H9 (cell line): Measurements from ENCODE around the gene GATD1. TPM values are rescaled to one million over a fixed set of nuclear protein-coding genes. Genes with fewer than 3 reads are reported as not detected.
A peak's percentile ranks its signal among the peaks of the same experiment; 100 is the strongest.

Experiments used
- DNase-seq: peaks from one replicate; pipeline ENCODE4 v3.0.0-alpha.2; 2017
- H2AFZ ChIP-seq: one replicate; pipeline ENCODE4 v1.6.1; 2013; ENCODE audit warnings: mild to moderate bottlenecking, low read length, control low read depth, moderate library complexity
- H2AK5ac ChIP-seq: 2 replicates; pipeline ENCODE4 v1.6.1; 2013; ENCODE audit warnings: low read length, control low read depth, mixed read lengths; ENCODE audit not compliant: insufficient read length
- H2BK120ac ChIP-seq: one replicate; pipeline ENCODE4 v1.6.1; 2013; ENCODE audit warnings: low read depth, mild to moderate bottlenecking, low read length, control low read depth, inconsistent platforms; ENCODE audit not compliant: poor library complexity, severe bottlenecking
- H2BK12ac ChIP-seq: 2 replicates; pipeline ENCODE4 v1.6.1; 2013; ENCODE audit warnings: low read length, control low read depth, mixed read lengths, low read depth; ENCODE audit not compliant: insufficient read length
- H2BK15ac ChIP-seq: 2 replicates; pipeline ENCODE4 v1.6.1; 2013; ENCODE audit warnings: low read depth, low read length, control low read depth
- H2BK20ac ChIP-seq: one replicate; pipeline ENCODE4 v1.6.1; 2013; ENCODE audit warnings: low read depth, mild to moderate bottlenecking, low read length, control low read depth, inconsistent platforms; ENCODE audit not compliant: poor library complexity, severe bottlenecking
- H2BK5ac ChIP-seq: 2 replicates; pipeline ENCODE4 v1.6.1; 2013; ENCODE audit warnings: low read length, control low read depth, mixed read lengths; ENCODE audit not compliant: insufficient read length
- H3K14ac ChIP-seq: 2 replicates; pipeline ENCODE4 v1.6.1; 2013; ENCODE audit warnings: low read length, control low read depth; ENCODE audit not compliant: insufficient read depth
- H3K18ac ChIP-seq: 2 replicates; pipeline ENCODE4 v1.6.1; 2013; ENCODE audit warnings: low read depth, mild to moderate bottlenecking, mixed read lengths, low read length, control low read depth; ENCODE audit not compliant: insufficient read length
- H3K23ac ChIP-seq: 2 replicates; pipeline ENCODE4 v1.6.1; 2013; ENCODE audit warnings: low read length, control low read depth, mixed read lengths, low read depth; ENCODE audit not compliant: insufficient read length
- H3K23me2 ChIP-seq: 2 replicates; pipeline ENCODE4 v1.6.1; 2013; ENCODE audit warnings: low read depth, mild to moderate bottlenecking, mixed read lengths, low read length, control low read depth; ENCODE audit not compliant: insufficient read length, poor library complexity, severe bottlenecking
- H3K27ac ChIP-seq: 2 replicates; pipeline ENCODE4 v1.5.1; 2013; ENCODE audit warnings: low read length, control low read depth, mixed read lengths, low read depth; ENCODE audit not compliant: insufficient read length
- H3K27me3 ChIP-seq: 2 replicates; pipeline ENCODE4 v1.6.1; 2013; ENCODE audit warnings: low read length, control low read depth, inconsistent platforms; ENCODE audit not compliant: insufficient read depth
- H3K4ac ChIP-seq: 2 replicates; pipeline ENCODE4 v1.6.1; 2013; ENCODE audit warnings: low read depth, mild to moderate bottlenecking, control low read depth, inconsistent platforms, low read length, moderate library complexity
- H3K4me1 ChIP-seq: 2 replicates; pipeline ENCODE4 v1.6.1; 2013; ENCODE audit warnings: low read length, control low read depth, inconsistent platforms; ENCODE audit not compliant: insufficient read depth
- H3K4me2 ChIP-seq: 2 replicates; pipeline ENCODE4 v1.6.1; 2013; ENCODE audit warnings: low read length, control low read depth, mixed read lengths; ENCODE audit not compliant: insufficient read length, insufficient read depth
- H3K56ac ChIP-seq: 2 replicates; pipeline ENCODE4 v1.6.1; 2013; ENCODE audit warnings: low read depth, mild to moderate bottlenecking, mixed read lengths, low read length, control low read depth; ENCODE audit not compliant: insufficient read length
- H3K79me1 ChIP-seq: 2 replicates; pipeline ENCODE4 v1.6.1; 2013; ENCODE audit warnings: low read depth, mild to moderate bottlenecking, moderate library complexity, low read length, control low read depth, inconsistent platforms; ENCODE audit not compliant: insufficient read depth, poor library complexity, severe bottlenecking
- H3K79me2 ChIP-seq: 2 replicates; pipeline ENCODE4 v1.6.1; 2013; ENCODE audit warnings: low read length, control low read depth, inconsistent platforms; ENCODE audit not compliant: insufficient read depth
- H3K9ac ChIP-seq: 2 replicates; pipeline ENCODE4 v1.6.1; 2013; ENCODE audit warnings: low read length, control low read depth, mixed read lengths; ENCODE audit not compliant: insufficient read length; ENCODE audit errors: extremely low read depth
- H3K9me3 ChIP-seq: one replicate; pipeline ENCODE4 v1.6.1; 2013; ENCODE audit warnings: low read depth, low read length, inconsistent platforms; ENCODE audit not compliant: control insufficient read depth
- H3T11ph ChIP-seq: one replicate; pipeline ENCODE4 v1.6.1; 2013; ENCODE audit warnings: mild to moderate bottlenecking, low read length, control low read depth, inconsistent platforms
- H4K20me1 ChIP-seq: one replicate; pipeline ENCODE4 v1.6.1; 2013; ENCODE audit not compliant: control insufficient read depth, insufficient read length, insufficient read depth
- H4K5ac ChIP-seq: 2 replicates; pipeline ENCODE4 v1.6.1; 2013; ENCODE audit warnings: low read depth, mild to moderate bottlenecking, mixed read lengths, low read length, control low read depth; ENCODE audit not compliant: insufficient read length
- H4K8ac ChIP-seq: replicated peaks from 2 replicates; pipeline ENCODE4 v1.6.1; 2013; ENCODE audit warnings: low read length, control low read depth, mixed read lengths, low read depth; ENCODE audit not compliant: insufficient read length
- H4K91ac ChIP-seq: 2 replicates; pipeline ENCODE4 v1.6.1; 2013; ENCODE audit warnings: low read depth, mild to moderate bottlenecking, moderate library complexity, mixed read lengths, low read length, control low read depth; ENCODE audit not compliant: insufficient read length
- H3K27ac Mint-ChIP-seq, 3 experiments: 2 replicates in 2 of 3; 3 replicates in 1 of 3; pipeline ENCODE4 v1.8.0; 2020 to 2021; ENCODE audit warnings: mixed read lengths in 3 of 3, mild to moderate bottlenecking in 1 of 3, moderate library complexity in 1 of 3
- H3K27me3 Mint-ChIP-seq: 2 replicates; pipeline ENCODE4 v1.8.0; 2021; ENCODE audit warnings: low read depth, mild to moderate bottlenecking, moderate library complexity, mixed read lengths
- H3K36me3 Mint-ChIP-seq, 3 experiments: 2 replicates in 2 of 3; 3 replicates in 1 of 3; pipeline ENCODE4 v1.8.0; 2020 to 2021; ENCODE audit warnings: low read depth in 3 of 3, mixed read lengths in 3 of 3; ENCODE audit not compliant: insufficient read depth in 1 of 3
- H3K4me1 Mint-ChIP-seq, 2 experiments: 2 replicates each; pipeline ENCODE4 v1.8.0; 2020; ENCODE audit warnings: mixed read lengths in 2 of 2
- H3K4me3 Mint-ChIP-seq, 2 experiments: 2 replicates in 1 of 2; 3 replicates in 1 of 2; pipeline ENCODE4 v1.8.0; 2020 to 2021; ENCODE audit warnings: mild to moderate bottlenecking in 2 of 2, mixed read lengths in 2 of 2, moderate library complexity in 1 of 2
- H3K9me3 Mint-ChIP-seq, 2 experiments: 2 replicates in 1 of 2; 3 replicates in 1 of 2; pipeline ENCODE4 v1.8.0; 2020; ENCODE audit warnings: mild to moderate bottlenecking in 2 of 2, mixed read lengths in 2 of 2, moderate library complexity in 1 of 2
- WGBS: extraction: QIAGEN DNeasy Blood & Tissue Kit; methylation state at CpG from one replicate; pipeline ENCODE4 v1.1.7; 2013; ENCODE audit warnings: missing lambda C conversion rate, low lambda C conversion rate, mixed read lengths; ENCODE audit not compliant: insufficient read length; ENCODE audit errors: extremely low coverage; 5-methylcytosine and 5-hydroxymethylcytosine counted together
- total RNA-seq: library from RNA; stranded (reverse); gene quantifications from 2 replicates; pipeline ENCODE4 v1.2.1, GENCODE V29; 2021
- TF ChIP-seq, protein P1 (sequence below): fragments of 200-600 bp; sonication (generic); conservative IDR thresholded peaks from 3 replicates; pipeline ENCODE4 v1.8.0; 2021; ENCODE audit warnings: antibody characterized with exemption, mild to moderate bottlenecking

GATD1 gene
- total RNA-seq, 1 experiment from 2014 or later = 60.0 TPM

DNA sequence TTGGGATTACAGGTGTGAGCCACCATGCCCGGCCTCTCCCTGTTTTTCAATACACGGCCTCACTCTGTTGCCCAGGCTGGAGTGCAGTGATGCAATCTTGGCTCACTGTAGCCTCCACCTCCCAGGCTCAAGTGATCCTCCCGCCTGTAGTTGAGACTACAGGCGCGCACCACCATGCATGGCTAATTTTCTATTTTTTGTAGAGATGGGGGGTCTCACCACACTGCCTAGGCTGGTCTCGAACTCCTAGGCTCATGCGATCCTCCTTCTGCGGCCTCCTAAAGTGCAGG, 11.5 kb downstream of the GATD1 start:
- H3T11ph ChIP-seq = no peak overlapping the region
- no peaks in the 10 kb centered on the region for H3K23me2 ChIP-seq
- H4K8ac ChIP-seq = no peak overlapping the region
- Mint-ChIP-seq H3K36me3 (peaks cover 22 to 69% (median 59%) of the 10 kb centered on the region in 3 experiments; a peak in 6 of 7 replicates), H3K27ac (peak overlapping the region in 1 of 3 experiments; percentile 47; a peak in 1 of 7 replicates), H3K9me3 (no peaks in the 10 kb centered on the region), H3K4me1 (peaks cover 11 to 15% of the 10 kb centered on the region in 2 experiments), H3K27me3 (no peaks in the 10 kb centered on the region), H3K4me3 (no peak overlapping the region)
- DNase-seq = no peak
- H3K27ac ChIP-seq = no peak overlapping the region
- H2BK12ac ChIP-seq = no peak overlapping the region
- H4K5ac ChIP-seq = no peak overlapping the region
- H4K91ac ChIP-seq = no peak overlapping the region
- H3K79me2 ChIP-seq = no peaks in the 10 kb centered on the region
- H3K14ac ChIP-seq = no peak overlapping the region
- H3K18ac ChIP-seq = no peak overlapping the region
- H2BK5ac ChIP-seq = no peak overlapping the region
- no peak overlapping the region for H3K56ac ChIP-seq
- H3K4ac ChIP-seq = no peak overlapping the region
- no peaks in the 10 kb centered on the region for H3K27me3 ChIP-seq
- no CpG with 5 or more reads among the region's 8 CpGs for WGBS
- no peaks in the 10 kb centered on the region for H4K20me1 ChIP-seq
- TF ChIP-seq, protein P1, sequence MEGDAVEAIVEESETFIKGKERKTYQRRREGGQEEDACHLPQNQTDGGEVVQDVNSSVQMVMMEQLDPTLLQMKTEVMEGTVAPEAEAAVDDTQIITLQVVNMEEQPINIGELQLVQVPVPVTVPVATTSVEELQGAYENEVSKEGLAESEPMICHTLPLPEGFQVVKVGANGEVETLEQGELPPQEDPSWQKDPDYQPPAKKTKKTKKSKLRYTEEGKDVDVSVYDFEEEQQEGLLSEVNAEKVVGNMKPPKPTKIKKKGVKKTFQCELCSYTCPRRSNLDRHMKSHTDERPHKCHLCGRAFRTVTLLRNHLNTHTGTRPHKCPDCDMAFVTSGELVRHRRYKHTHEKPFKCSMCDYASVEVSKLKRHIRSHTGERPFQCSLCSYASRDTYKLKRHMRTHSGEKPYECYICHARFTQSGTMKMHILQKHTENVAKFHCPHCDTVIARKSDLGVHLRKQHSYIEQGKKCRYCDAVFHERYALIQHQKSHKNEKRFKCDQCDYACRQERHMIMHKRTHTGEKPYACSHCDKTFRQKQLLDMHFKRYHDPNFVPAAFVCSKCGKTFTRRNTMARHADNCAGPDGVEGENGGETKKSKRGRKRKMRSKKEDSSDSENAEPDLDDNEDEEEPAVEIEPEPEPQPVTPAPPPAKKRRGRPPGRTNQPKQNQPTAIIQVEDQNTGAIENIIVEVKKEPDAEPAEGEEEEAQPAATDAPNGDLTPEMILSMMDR = no peak
- H2AFZ ChIP-seq = no peak overlapping the region
- H2BK15ac ChIP-seq = no peak overlapping the region
- no peak overlapping the region for H3K23ac ChIP-seq
- H3K4me1 ChIP-seq = no peaks in the 10 kb centered on the region
- no peak overlapping the region for H3K9ac ChIP-seq
- H3K79me1 ChIP-seq = no peaks in the 10 kb centered on the region
- H2AK5ac ChIP-seq = no peak overlapping the region
- H2BK120ac ChIP-seq = no peak overlapping the region
- H3K9me3 ChIP-seq = no peaks in the 10 kb centered on the region
- no peak overlapping the region for H3K4me2 ChIP-seq
- H2BK20ac ChIP-seq = no peak overlapping the region
